IMR-90 (cell line): ENCODE results near the gene PPP3CA. TPM values are rescaled to one million over a fixed set of nuclear protein-coding genes. Genes with fewer than 3 reads are reported as not detected.

ENCODE experiments used
- ATAC-seq: fragments of 200-7000 bp; cut with Tn5 transposase; 2 replicates; pipeline ENCODE4 v1.9.1; 2020; ENCODE audit warnings: low read depth, mild to moderate bottlenecking, moderate library complexity
- BruUV-seq: library from RNA; stranded (reverse); fragments of 400-500 nt; replicated peaks from 2 replicates; lab custom pipeline; 2021; lab: Mats Ljungman, UMichigan
- CTCF ChIA-PET: fragments of 300-600 bp; formaldehyde crosslinking; extraction: SDS; loops from one replicate; lab custom pipeline; 2021; ENCODE audit warnings: antibody characterized with exemption; lab: Yijun Ruan, JAX
- POLR2A ChIA-PET: fragments of 300-600 bp; sonication (Branson Sonifier 250); formaldehyde crosslinking; loops from one replicate; lab custom pipeline; 2022; ENCODE audit warnings: antibody characterized with exemption; ENCODE audit not compliant: unreplicated experiment; lab: Charles Lee
- DNase-seq: peaks from one replicate; pipeline ENCODE4 v3.0.0; 2013
- H2AFZ ChIP-seq: replicated peaks from 2 replicates; pipeline ENCODE3; 2013; ENCODE audit warnings: low read length, mild to moderate bottlenecking; ENCODE audit not compliant: poor library complexity
- H2AK5ac ChIP-seq: 2 replicates; pipeline ENCODE4 v1.6.1; 2013; ENCODE audit warnings: low read depth, low read length, inconsistent platforms
- H2AK9ac ChIP-seq: replicated peaks from 2 replicates; pipeline ENCODE3; 2013; ENCODE audit warnings: mild to moderate bottlenecking, low read depth, low read length, moderate library complexity; ENCODE audit not compliant: poor library complexity
- H2BK120ac ChIP-seq: 2 replicates; pipeline ENCODE4 v1.6.1; 2013; ENCODE audit warnings: low read depth, low read length, inconsistent platforms
- H2BK15ac ChIP-seq: 3 replicates; pipeline ENCODE4 v1.6.1; 2013; ENCODE audit warnings: low read depth, low read length, inconsistent platforms
- H2BK20ac ChIP-seq: 2 replicates; pipeline ENCODE4 v1.6.1; 2013; ENCODE audit warnings: low read depth, mild to moderate bottlenecking, inconsistent platforms, low read length, moderate library complexity
- H2BK5ac ChIP-seq: 2 replicates; pipeline ENCODE4 v1.6.1; 2013; ENCODE audit warnings: mild to moderate bottlenecking, low read depth, low read length, inconsistent platforms; ENCODE audit not compliant: poor library complexity, severe bottlenecking
- H3K14ac ChIP-seq: replicated peaks from 2 replicates; pipeline ENCODE4 v1.6.1; 2013; ENCODE audit warnings: low read depth, low read length, inconsistent platforms
- H3K18ac ChIP-seq: 2 replicates; pipeline ENCODE4 v1.6.1; 2013; ENCODE audit warnings: low read depth, low read length, control low read depth
- H3K23ac ChIP-seq: 2 replicates; pipeline ENCODE4 v1.6.1; 2013; ENCODE audit warnings: low read depth, low read length, inconsistent platforms
- H3K27ac ChIP-seq: 2 replicates; pipeline ENCODE4 v1.5.1; 2013; ENCODE audit warnings: mild to moderate bottlenecking, control low read depth, low read length; ENCODE audit not compliant: insufficient read depth
- H3K27me3 ChIP-seq: 2 replicates; pipeline ENCODE4 v1.6.1; 2013; ENCODE audit warnings: low read length; ENCODE audit not compliant: control insufficient read depth, insufficient read depth
- H3K36me3 ChIP-seq: 2 replicates; pipeline ENCODE4 v1.6.1; 2013; ENCODE audit warnings: low read length, mixed read lengths; ENCODE audit not compliant: control insufficient read depth, insufficient read depth
- H3K4ac ChIP-seq: 2 replicates; pipeline ENCODE4 v1.6.1; 2013; ENCODE audit warnings: low read depth, low read length, inconsistent platforms
- H3K4me1 ChIP-seq: 2 replicates; pipeline ENCODE4 v1.6.1; 2013; ENCODE audit warnings: low read length, mixed read lengths; ENCODE audit not compliant: control insufficient read depth, insufficient read depth
- H3K4me2 ChIP-seq: 2 replicates; pipeline ENCODE4 v1.6.1; 2013; ENCODE audit warnings: low read depth, mild to moderate bottlenecking, control low read depth, low read length, moderate library complexity
- H3K4me3 ChIP-seq: 2 replicates; pipeline ENCODE4 v1.5.1; 2013; ENCODE audit warnings: low read depth, mild to moderate bottlenecking, control low read depth, low read length, moderate library complexity; ENCODE audit not compliant: insufficient read depth
- H3K56ac ChIP-seq: 2 replicates; pipeline ENCODE4 v1.6.1; 2013; ENCODE audit warnings: low read length, inconsistent platforms; ENCODE audit not compliant: insufficient read depth; ENCODE audit errors: extremely low read depth
- H3K79me1 ChIP-seq, 2 experiments: 2 replicates each; pipeline ENCODE4 v1.6.1; 2013; ENCODE audit warnings: low read length in 2 of 2, inconsistent platforms in 1 of 2, low read depth in 1 of 2
- H3K9ac ChIP-seq: 2 replicates; pipeline ENCODE4 v1.6.1; 2013; ENCODE audit warnings: low read depth, low read length, control low read depth
- H3K9me1 ChIP-seq: 2 replicates; pipeline ENCODE4 v1.6.1; 2013; ENCODE audit warnings: low read length, inconsistent platforms; ENCODE audit not compliant: insufficient read depth
- H3K9me3 ChIP-seq: 2 replicates; pipeline ENCODE4 v1.6.1; 2013; ENCODE audit warnings: low read length; ENCODE audit not compliant: control insufficient read depth, insufficient read depth
- H4K20me1 ChIP-seq: 2 replicates; pipeline ENCODE4 v1.6.1; 2013; ENCODE audit warnings: low read length, inconsistent platforms; ENCODE audit not compliant: insufficient read depth
- H4K5ac ChIP-seq: 2 replicates; pipeline ENCODE4 v1.6.1; 2013; ENCODE audit warnings: mild to moderate bottlenecking, low read depth, low read length, control low read depth
- H4K8ac ChIP-seq, 2 experiments: 2 replicates each; pipeline ENCODE4 v1.6.1; 2013; ENCODE audit warnings: low read depth in 2 of 2, low read length in 2 of 2, control low read depth in 1 of 2, inconsistent platforms in 1 of 2
- H4K91ac ChIP-seq: 2 replicates; pipeline ENCODE4 v1.6.1; 2013; ENCODE audit warnings: low read depth, low read length, inconsistent platforms; ENCODE audit not compliant: insufficient read depth
- BHLHE40 ChIP-seq: fragments of 150-350 bp; IDR thresholded peaks from 2 replicates; pipeline ENCODE4 v1.6.1; 2016; ENCODE audit warnings: mild to moderate bottlenecking, low read depth, low read length
- CEBPB ChIP-seq: IDR thresholded peaks from 2 replicates; pipeline ENCODE4 v1.6.1; 2012; ENCODE audit warnings: low read depth, low read length, improper control_type of control experiment
- CHD1 ChIP-seq: IDR thresholded peaks from 2 replicates; pipeline ENCODE4 v1.6.1; 2012; ENCODE audit warnings: low read depth, low read length, improper control_type of control experiment
- FOS ChIP-seq: fragments of 150-350 bp; IDR thresholded peaks from 2 replicates; pipeline ENCODE4 v1.6.1; 2016; ENCODE audit warnings: low read depth, low read length
- MAFK ChIP-seq: IDR thresholded peaks from 2 replicates; pipeline ENCODE4 v1.6.1; 2012; ENCODE audit warnings: low read depth, low read length, improper control_type of control experiment
- MAZ ChIP-seq: IDR thresholded peaks from 2 replicates; pipeline ENCODE4 v1.6.1; 2012; ENCODE audit warnings: low read depth, mild to moderate bottlenecking, low read length, improper control_type of control experiment, moderate library complexity, borderline replicate concordance
- MXI1 ChIP-seq: IDR thresholded peaks from 2 replicates; pipeline ENCODE4 v1.6.1; 2012; ENCODE audit warnings: low read depth, mild to moderate bottlenecking, low read length, moderate library complexity, borderline replicate concordance
- NFE2L2 ChIP-seq: fragments of 150-350 bp; IDR thresholded peaks from 2 replicates; pipeline ENCODE4 v1.6.1; 2016; ENCODE audit warnings: low read depth, mild to moderate bottlenecking, low read length
- POLR2A ChIP-seq: IDR thresholded peaks from 2 replicates; pipeline ENCODE4 v1.6.1; 2012; ENCODE audit warnings: mild to moderate bottlenecking, low read depth, low read length
- RAD21 ChIP-seq: IDR thresholded peaks from 2 replicates; pipeline ENCODE4 v1.6.1; 2012; ENCODE audit warnings: low read length, improper control_type of control experiment
- RCOR1 ChIP-seq: IDR thresholded peaks from 2 replicates; pipeline ENCODE4 v1.6.1; 2012; ENCODE audit warnings: mild to moderate bottlenecking, low read length, improper control_type of control experiment; ENCODE audit not compliant: insufficient replicate concordance
- RFX5 ChIP-seq: IDR thresholded peaks from 2 replicates; pipeline ENCODE4 v1.8.0; 2012; ENCODE audit warnings: low read depth, mild to moderate bottlenecking, low read length, moderate library complexity
- SMC3 ChIP-seq: fragments of 150-350 bp; IDR thresholded peaks from 2 replicates; pipeline ENCODE4 v1.6.1; 2016; ENCODE audit warnings: low read depth, mild to moderate bottlenecking, antibody characterized with exemption, low read length, moderate library complexity
- WGBS, 2 experiments: methylation state at CpG; one replicate each; pipeline versions ENCODE4 v1.1.5 to v1.1.7; 2013; ENCODE audit warnings: missing lambda C conversion rate in 2 of 2; ENCODE audit not compliant: insufficient read length in 1 of 2; ENCODE audit errors: extremely low coverage in 2 of 2; 5-methylcytosine and 5-hydroxymethylcytosine counted together
- dilution Hi-C: fragments of 300-500 bp; cut with HindIII; formaldehyde crosslinking; loops from one replicate; pipeline ENCODE4 v1.14.3; 2018; ENCODE audit warnings: low sequenced_read_pairs; ENCODE audit not compliant: unreplicated experiment
- in situ Hi-C: fragments of 300-500 bp; cut with MboI; formaldehyde crosslinking; loops from 3 replicates; pipeline ENCODE4 v1.14.3; 2019; ENCODE audit warnings: low sequenced_read_pairs, inconsistent platforms, mixed read lengths
- intact Hi-C: fragments of 100-400 bp; cut with micrococcal nuclease; formaldehyde crosslinking; loops from 2 replicates; pipeline ENCODE4 v1.10.0; 2022
- polyA plus RNA-seq, 3 experiments: library from polyadenylated mRNA; depleted of rRNA; stranded (reverse); fragments of >200 nt; gene quantifications; 2 replicates each; pipeline ENCODE4 v1.2.3, GENCODE V29; 2012; ENCODE audit warnings: low replicate concordance in 1 of 3
- total RNA-seq: library from RNA; depleted of rRNA; stranded (reverse); fragments of >200 nt; gene quantifications from 2 replicates; pipeline ENCODE4 v1.2.3, GENCODE V29; 2012
- TF ChIP-seq, protein P1 (sequence below): conservative IDR thresholded peaks from 2 replicates; pipeline ENCODE4 v1.5.1; 2012; ENCODE audit warnings: mild to moderate bottlenecking, low read depth, low read length, improper control_type of control experiment
- TF ChIP-seq, protein P2 (sequence below): fragments of 150-350 bp; IDR thresholded peaks from 2 replicates; pipeline ENCODE4 v1.6.1; 2017; ENCODE audit warnings: mild to moderate bottlenecking, antibody characterized with exemption, low read length, low read depth
- TF ChIP-seq, protein P3 (sequence below): fragments of 150-350 bp; IDR thresholded peaks from 2 replicates; pipeline ENCODE4 v1.6.1; 2016; ENCODE audit warnings: low read depth, mild to moderate bottlenecking, low read length, moderate library complexity, borderline replicate concordance

Gene PPP3CA
- total and polyA plus RNA-seq, 2 of the 4 experiments (the other 2 are of a cell fraction) = 14.5 to 48.6 TPM

DNA sequence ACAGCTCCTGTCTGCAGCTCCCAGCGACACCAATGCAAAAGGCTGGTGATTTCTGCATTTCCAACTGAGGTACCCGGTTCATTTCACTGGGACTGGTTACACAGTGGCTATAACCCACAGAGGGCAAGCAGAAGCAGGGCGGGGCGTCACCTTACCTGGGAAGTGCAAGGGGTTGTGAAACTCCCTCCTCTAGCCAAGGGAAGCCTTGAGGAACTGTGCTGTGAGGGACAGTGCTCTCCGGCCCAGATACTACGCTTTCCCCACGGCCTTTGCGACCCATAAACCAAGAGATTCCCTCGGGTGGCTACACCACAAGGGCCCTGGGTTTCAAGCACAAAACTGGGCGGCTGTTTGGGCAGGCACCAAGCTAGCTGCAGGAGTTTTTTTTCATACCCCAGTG lies 218.9 kb downstream of the PPP3CA start:
- Histone ChIP-seq H2BK20ac (no peak overlapping the region), H3K4me3 (no peak overlapping the region), H2AK9ac (no peak overlapping the region), H3K36me3 (no peaks in the 10 kb centered on the region), H2AFZ (no peak overlapping the region), H3K9me1 (peaks cover 2% of the 10 kb centered on the region), H3K27ac (no peak overlapping the region), H2BK120ac (no peak overlapping the region), H2BK15ac (no peak overlapping the region), H3K4me2 (no peak overlapping the region), H3K27me3 (no peaks in the 10 kb centered on the region), H3K14ac (no peak overlapping the region), H3K79me1 (peaks cover 6 to 17% of the 10 kb centered on the region in 2 experiments), H2BK5ac (no peak overlapping the region), H3K9ac (no peak overlapping the region), H3K4ac (no peak overlapping the region), H4K20me1 (peaks cover 3% of the 10 kb centered on the region), H3K18ac (no peak overlapping the region), H3K23ac (no peak overlapping the region), H3K4me1 (no peaks in the 10 kb centered on the region), H3K56ac (no peak overlapping the region), H4K5ac (no peak overlapping the region), H4K8ac (no peak overlapping the region), H3K9me3 (no peaks in the 10 kb centered on the region), H2AK5ac (no peak overlapping the region), H4K91ac (no peak overlapping the region)
- dilution Hi-C loops (no loop called here), intact Hi-C loops (no loop called here), in situ Hi-C loops (no loop called here)
- no peak for ATAC-seq
- DNase-seq = no peak
- no peak for TF ChIP-seq CEBPB
- TF ChIP-seq MAFK = no peak
- no peak for TF ChIP-seq RFX5
- no peak for TF ChIP-seq SMC3
- TF ChIP-seq MAZ = no peak
- TF ChIP-seq BHLHE40 = no peak
- no peak for TF ChIP-seq RCOR1
- TF ChIP-seq, protein P1, sequence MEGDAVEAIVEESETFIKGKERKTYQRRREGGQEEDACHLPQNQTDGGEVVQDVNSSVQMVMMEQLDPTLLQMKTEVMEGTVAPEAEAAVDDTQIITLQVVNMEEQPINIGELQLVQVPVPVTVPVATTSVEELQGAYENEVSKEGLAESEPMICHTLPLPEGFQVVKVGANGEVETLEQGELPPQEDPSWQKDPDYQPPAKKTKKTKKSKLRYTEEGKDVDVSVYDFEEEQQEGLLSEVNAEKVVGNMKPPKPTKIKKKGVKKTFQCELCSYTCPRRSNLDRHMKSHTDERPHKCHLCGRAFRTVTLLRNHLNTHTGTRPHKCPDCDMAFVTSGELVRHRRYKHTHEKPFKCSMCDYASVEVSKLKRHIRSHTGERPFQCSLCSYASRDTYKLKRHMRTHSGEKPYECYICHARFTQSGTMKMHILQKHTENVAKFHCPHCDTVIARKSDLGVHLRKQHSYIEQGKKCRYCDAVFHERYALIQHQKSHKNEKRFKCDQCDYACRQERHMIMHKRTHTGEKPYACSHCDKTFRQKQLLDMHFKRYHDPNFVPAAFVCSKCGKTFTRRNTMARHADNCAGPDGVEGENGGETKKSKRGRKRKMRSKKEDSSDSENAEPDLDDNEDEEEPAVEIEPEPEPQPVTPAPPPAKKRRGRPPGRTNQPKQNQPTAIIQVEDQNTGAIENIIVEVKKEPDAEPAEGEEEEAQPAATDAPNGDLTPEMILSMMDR = no peak
- TF ChIP-seq, protein P2, sequence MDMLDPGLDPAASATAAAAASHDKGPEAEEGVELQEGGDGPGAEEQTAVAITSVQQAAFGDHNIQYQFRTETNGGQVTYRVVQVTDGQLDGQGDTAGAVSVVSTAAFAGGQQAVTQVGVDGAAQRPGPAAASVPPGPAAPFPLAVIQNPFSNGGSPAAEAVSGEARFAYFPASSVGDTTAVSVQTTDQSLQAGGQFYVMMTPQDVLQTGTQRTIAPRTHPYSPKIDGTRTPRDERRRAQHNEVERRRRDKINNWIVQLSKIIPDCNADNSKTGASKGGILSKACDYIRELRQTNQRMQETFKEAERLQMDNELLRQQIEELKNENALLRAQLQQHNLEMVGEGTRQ = no peak
- no peak for TF ChIP-seq RAD21
- no peak for TF ChIP-seq NFE2L2
- no peak for TF ChIP-seq FOS
- TF ChIP-seq, protein P3, sequence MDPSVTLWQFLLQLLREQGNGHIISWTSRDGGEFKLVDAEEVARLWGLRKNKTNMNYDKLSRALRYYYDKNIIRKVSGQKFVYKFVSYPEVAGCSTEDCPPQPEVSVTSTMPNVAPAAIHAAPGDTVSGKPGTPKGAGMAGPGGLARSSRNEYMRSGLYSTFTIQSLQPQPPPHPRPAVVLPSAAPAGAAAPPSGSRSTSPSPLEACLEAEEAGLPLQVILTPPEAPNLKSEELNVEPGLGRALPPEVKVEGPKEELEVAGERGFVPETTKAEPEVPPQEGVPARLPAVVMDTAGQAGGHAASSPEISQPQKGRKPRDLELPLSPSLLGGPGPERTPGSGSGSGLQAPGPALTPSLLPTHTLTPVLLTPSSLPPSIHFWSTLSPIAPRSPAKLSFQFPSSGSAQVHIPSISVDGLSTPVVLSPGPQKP = no peak
- no peak for TF ChIP-seq POLR2A
- no peak for TF ChIP-seq MXI1
- TF ChIP-seq CHD1 = no peak
- WGBS, 2 experiments = 90% methylated on average over 2 of the region's 10 CpGs; no CpG with 5 or more reads in 1 of the 2 experiments
- POLR2A ChIA-PET = no interaction called here
- CTCF ChIA-PET = no interaction called here
- BruUV-seq = no TSS peak
